NAMALWA (cell line): ENCODE results near the gene PMM1.
"Not testable (repeated sequence)": the region's sequence is repeated elsewhere in the genome, so short reads cannot be mapped to it uniquely, and the experiment has no call there.

Source experiments
- DNase-seq: peaks from one replicate; pipeline ENCODE4 v3.0.0-alpha.2; 2015; ENCODE audit warnings: low spot score

PMM1 gene

GRCh38 chr22:41589391-41590241 lies at the start of gene PMM1:
Gene PMM1, minus strand, starts transcription at chr22:41589840. Its CDS starts 35 bp downstream, at chr22:41589805.
- DNase-seq = peak; percentile 100

GRCh38 chr22:41638748-41639147 lies 49.1 kb upstream of the PMM1 start:
- DNase-seq = no peak

GRCh38 chr22:41638124-41638523 lies 48.5 kb upstream of the PMM1 start:
- DNase-seq = no peak

GRCh38 chr22:41637623-41638022 lies 48.0 kb upstream of the PMM1 start:
- not testable (repeated sequence) for DNase-seq

GRCh38 chr22:41636467-41636866 lies 46.8 kb upstream of the PMM1 start:
- DNase-seq = no peak

GRCh38 chr22:41634610-41635009 lies 45.0 kb upstream of the PMM1 start:
- DNase-seq = not testable (repeated sequence)

- DNase-seq = not testable (repeated sequence)
Measured at GRCh38 chr22:41631615-41632014, 42.0 kb upstream of the PMM1 start.

DNA sequence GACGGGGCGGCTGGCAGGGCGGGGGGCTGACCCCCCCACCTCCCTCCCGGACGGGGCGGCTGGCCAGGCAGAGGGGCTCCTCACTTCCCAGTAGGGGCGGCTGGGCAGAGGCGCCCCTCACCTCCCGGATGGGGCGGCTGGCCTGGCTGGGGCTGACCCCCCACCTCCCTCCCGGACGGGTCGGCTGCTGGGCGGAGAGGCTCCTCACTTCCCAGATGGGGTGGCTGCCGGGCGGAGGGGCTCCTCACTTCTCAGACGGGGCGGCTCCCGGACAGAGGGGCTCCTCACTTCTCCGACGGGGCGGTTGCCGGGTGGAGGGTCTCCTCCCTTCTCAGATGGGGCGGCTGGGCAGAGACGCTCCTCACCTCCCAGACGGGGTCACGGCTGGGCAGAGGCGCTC lies 41.5 kb upstream of the PMM1 start:
- DNase-seq = not testable (repeated sequence)

DNA sequence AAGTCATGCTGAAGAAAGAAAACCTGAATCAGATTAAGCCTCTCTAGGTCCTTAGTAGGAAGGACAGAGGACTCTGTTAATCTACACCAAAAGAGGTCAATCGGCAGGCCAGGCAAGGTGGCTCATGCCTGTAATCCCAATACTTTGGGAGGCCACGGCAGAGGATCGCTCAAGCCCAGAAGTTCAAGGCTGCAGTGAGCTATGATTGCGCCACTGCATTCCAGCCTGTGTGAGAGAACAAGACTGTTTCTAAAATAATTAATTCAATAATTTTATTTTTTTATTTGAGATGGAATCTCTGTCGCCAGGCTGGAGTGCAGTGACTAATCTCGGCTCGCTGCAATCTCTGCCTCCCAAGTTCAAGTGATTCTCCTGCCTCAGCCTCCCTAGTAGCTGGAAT lies 35.9 kb upstream of the PMM1 start:
- DNase-seq = no peak

GRCh38 chr22:41621911-41622179 lies 32.2 kb upstream of the PMM1 start:
- no peak for DNase-seq

DNA sequence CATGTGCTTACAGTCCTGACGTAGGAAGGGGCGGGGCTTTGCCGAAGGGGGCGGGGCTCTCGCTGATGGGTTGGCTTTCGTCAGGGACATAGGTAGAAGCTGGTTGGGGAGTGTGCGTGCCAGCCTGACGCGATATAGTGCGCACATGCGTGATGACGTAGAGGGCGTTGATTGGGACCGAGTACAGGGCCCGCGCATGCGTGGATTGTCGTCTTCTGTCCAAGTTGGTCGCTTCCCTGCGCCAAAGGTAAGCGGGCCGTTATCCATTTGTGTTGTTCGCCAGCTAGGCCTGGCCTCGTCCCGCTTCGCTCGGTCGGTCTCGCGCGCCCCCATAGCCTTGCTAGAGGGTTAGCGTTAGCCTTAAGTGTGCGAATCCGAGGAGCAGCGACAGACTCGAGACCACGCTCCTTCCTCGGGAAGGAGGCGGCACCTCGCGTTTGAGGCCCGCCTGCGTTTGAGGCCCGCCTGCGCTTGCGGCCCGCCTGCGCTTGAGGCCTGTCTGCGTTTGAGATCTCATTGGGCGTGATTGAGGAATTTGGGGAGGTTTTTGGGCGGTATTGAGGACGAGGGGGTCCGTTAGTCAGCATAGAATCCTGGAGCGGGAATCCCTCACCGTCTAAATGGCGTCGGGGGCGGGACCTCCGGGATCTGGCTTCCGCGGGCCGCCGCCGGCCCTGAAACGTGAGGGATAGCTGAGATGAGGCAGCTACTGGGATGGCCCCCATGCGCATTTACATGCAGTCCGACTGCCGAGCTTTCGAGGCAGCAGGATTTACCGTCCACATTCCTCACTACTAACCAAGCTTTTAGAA lies 31.7 kb upstream of the PMM1 start, which contains the start of gene XRCC6:
Gene XRCC6, plus strand, starts transcription at position 197 of the 812 bp plus-strand sequence. CDS start 710 bp downstream, outside the sequence.
- DNase-seq = peak; percentile 99

DNA sequence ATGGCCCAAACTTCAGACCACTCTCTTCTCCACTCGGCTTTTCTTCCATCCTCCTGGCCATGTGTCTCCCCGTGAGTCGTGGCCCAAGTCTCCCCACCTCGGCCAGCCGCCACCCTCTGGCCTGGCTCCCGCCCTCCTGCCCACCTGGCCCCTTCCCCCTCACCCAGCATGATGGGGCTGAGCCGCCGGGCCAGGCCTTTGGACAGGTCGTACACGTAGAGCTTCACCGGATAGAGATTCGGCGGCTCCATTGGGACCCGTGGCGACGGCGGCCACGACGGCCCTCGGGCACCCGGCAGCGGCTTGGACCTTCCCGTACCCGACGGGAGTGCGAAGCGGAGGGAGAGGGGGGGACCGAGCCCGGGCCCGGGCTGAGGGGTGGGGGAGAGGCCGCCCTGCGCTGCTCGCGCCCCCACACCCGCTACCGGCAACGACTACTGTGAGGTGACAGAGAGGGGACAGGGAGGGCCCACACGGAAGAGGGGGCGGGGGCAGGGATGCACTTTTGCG lies 31.0 kb upstream of the PMM1 start, which contains the start of gene DESI1:
Gene DESI1, minus strand, starts transcription at position 455 of the 510 bp plus-strand sequence. Its CDS starts 204 bp downstream, at position 251.
- DNase-seq = no peak

- DNase-seq = peak; percentile 65
Measured at GRCh38 chr22:41619979-41620588, 30.4 kb upstream of the PMM1 start.

GRCh38 chr22:41613456-41613855 lies 23.8 kb upstream of the PMM1 start:
- DNase-seq = no peak

- no peak for DNase-seq
Measured at GRCh38 chr22:41612603-41613306, 23.1 kb upstream of the PMM1 start.

GRCh38 chr22:41608386-41608785 lies 18.7 kb upstream of the PMM1 start:
- no peak for DNase-seq

DNA sequence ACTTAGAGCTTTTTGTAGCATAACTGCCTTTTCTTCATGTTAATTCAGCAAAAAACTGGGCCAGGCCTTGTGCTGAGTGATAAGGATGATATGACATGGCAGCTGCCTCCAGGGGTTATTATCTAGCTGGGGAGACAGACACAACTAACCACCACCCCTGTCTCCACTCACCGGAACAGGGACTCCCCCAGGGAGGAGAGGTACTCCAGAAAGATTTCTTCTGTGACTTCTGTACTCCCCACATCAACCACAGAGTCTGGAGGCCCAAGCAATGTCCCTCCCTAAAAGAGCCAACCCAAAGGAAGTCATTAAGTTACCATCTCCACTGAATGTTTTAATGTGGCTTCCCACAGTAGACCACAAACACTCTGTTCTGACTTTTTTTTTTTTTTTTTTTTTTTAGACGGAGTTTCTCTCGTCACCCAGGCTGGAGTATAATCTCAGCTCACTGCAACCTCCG lies 14.3 kb upstream of the PMM1 start:
- no peak for DNase-seq

DNA sequence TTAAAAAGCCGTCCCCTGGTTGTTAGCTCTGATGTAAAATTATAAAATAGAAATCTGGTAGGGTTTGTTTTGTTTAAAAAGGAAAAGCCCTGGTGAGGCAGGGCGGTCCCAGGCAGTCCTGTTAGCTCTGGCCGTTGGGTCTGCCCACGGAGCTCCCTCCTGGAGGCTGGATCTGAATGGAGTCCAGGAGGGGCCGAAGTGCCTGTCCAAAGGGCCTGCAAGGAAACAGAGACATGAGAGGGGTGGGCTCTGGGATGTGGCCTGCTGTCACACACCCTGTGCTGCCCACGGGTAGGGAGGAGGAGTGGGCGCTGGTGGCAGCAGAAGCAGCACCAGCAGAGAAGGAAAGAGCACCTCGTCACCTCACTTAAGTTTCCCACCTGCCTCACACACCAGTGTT lies 11.3 kb upstream of the PMM1 start:
- DNase-seq = no peak

DNA sequence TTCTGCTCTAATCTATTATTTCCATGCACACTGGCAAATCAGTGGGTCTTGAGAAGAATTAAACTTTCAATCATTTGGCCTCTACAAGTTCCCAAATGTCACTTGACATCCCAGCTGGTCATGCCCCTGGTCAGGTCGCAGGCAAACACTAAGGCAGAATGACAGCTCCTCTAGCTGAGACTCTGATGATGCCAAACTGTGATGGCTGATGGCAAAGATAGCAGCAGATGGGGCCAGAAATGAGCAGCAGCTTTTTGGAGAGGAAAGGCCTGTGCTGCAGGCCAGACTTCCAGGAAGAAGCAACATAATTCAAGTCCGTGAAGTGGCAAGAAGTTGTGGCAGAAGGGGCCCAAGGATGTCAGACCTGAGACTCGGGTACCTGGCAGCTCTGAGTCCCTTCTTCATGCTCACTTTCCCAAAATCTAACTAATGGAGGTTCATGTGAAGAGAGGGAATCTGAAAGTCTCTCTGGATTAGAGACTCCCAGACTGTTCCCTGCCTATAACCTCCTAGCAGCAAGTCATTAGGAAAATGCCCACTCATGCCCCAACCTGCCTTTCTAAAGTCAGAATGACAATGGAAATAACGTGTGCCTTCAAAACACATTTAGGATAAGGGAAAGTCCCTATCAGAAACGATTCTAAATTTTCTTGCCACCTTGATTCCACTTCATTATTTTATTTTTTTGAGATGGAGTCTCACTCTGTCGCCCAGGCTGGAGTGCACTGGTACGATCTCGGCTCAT lies 9.4 kb upstream of the PMM1 start:
- no peak for DNase-seq

DNA sequence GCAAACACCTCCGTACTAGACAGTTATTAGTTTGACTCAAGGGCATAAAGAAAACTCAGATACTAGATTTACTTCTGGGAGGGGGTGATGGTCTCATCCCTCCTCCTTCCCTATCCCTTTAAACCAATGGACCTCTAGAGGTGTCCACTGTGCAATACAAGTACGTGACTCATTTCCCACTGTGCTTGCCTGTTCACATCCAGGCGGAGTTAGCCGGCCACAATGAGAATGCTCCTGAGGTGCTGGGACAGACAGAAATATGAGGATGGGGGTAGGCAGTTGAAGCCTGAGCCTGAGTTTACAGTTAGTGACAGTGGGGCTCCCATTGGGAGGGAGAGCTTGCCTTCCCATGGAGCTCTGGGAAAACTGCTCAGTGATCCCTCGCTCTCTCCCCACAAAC lies 8.4 kb upstream of the PMM1 start:
- DNase-seq = no peak

DNA sequence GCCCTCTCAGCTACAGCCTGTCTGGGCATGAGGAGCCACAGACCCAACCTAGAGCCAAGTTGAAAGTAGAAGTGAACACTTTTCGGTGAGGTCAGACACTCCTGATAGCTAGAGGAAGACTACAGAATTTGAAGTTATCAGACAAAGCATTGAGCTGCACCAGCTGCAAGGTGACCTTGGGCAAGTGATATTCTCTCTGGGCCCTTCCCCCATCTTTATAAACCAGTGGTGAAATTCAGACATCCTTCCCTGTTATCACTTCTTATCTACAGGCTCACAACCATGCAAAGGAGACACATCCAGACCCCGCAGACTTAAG lies 8.0 kb upstream of the PMM1 start:
- DNase-seq = no peak
